ENCODE results near the gene MAD2L2. TPM values are rescaled to one million over a fixed set of nuclear protein-coding genes. Genes with fewer than 3 reads are reported as not detected.

The MAD2L2 gene
- total RNA-seq, 1 donor from 2014 or later, result 30.1 TPM

GRCh38 chr1:11654137-11654938 lies 26.6 kb downstream of the MAD2L2 start, which contains the start of the genes FBXO2 and FBXO44:
TSS of gene FBXO2 (minus strand) at chr1:11654429. CDS start at chr1:11654340, 89 bp downstream.
TSS of gene FBXO44 (plus strand) at chr1:11654877. CDS start at chr1:11655836, 959 bp downstream.
- no peak for DNase-seq (ENCODE audit: low read depth)

GRCh38 chr1:11653861-11654136 lies 27.1 kb downstream of the MAD2L2 start:
- peaks cover 6% of the 10 kb centered on the region for H3K4me1 Mint-ChIP-seq (ENCODE audit: low read depth, unreplicated experiment)
- Histone ChIP-seq H3K9ac (ENCODE audit: low read length) (no peak overlapping the region), H3K79me2 (ENCODE audit: insufficient read depth, low read length) (no peaks in the 10 kb centered on the region), H3K27me3 (ENCODE audit: insufficient read depth, low read length) (peaks cover 13% of the 10 kb centered on the region), H3K27ac (ENCODE audit: low read depth, low read length) (no peak overlapping the region), H3K4me3 (ENCODE audit: insufficient read depth, low read depth, low read length) (no peak overlapping the region), H3K36me3 (ENCODE audit: insufficient read depth, low read length) (no peaks in the 10 kb centered on the region), H3K4me2 (ENCODE audit: low read length) (peak overlapping the region; percentile 87), H2AFZ (ENCODE audit: low read depth, low read length) (peak overlapping the region; percentile 73), H3K4me1 (ENCODE audit: insufficient read depth, low read length) (peaks cover 11% of the 10 kb centered on the region), H3K9me3 (ENCODE audit: insufficient read depth, low read depth, low read length) (no peaks in the 10 kb centered on the region), H4K20me1 (ENCODE audit: insufficient read depth, low read length) (peaks cover 7% of the 10 kb centered on the region)
- H3K4me3 Mint-ChIP-seq (ENCODE audit: unreplicated experiment), result peak overlapping the region; percentile 79
- H3K9me3 Mint-ChIP-seq (ENCODE audit: unreplicated experiment), result no peaks in the 10 kb centered on the region
- no peak for TF ChIP-seq EZH2 (IDR thresholded peaks at IDR 0.05; ENCODE audit: insufficient read depth, low read length)
- TF ChIP-seq CTCF (IDR thresholded peaks at IDR 0.05; ENCODE audit: insufficient read depth, low read depth, low read length), result no peak
- peaks cover 9% of the 10 kb centered on the region for H3K27me3 Mint-ChIP-seq (ENCODE audit: low read depth, unreplicated experiment)
- peaks cover 8% of the 10 kb centered on the region for H3K36me3 Mint-ChIP-seq (ENCODE audit: low read depth, unreplicated experiment)
- no peak overlapping the region for H3K27ac Mint-ChIP-seq (ENCODE audit: unreplicated experiment)
- DNase-seq (ENCODE audit: low read depth) (no peak), FAIRE-seq (no peak)

More at GRCh38 chr1:11654137-11654938, 26.6 kb downstream of the MAD2L2 start, which contains the start of the genes FBXO2 and FBXO44:
- peak within 1 kb of the TSS; percentile 57 for H3K4me3 ChIP-seq (ENCODE audit: insufficient read depth, low read depth, low read length)
- H3K9me3 ChIP-seq (ENCODE audit: insufficient read depth, low read depth, low read length), result no peaks in the 10 kb centered on the region
- TF ChIP-seq EZH2 (IDR thresholded peaks at IDR 0.05; ENCODE audit: insufficient read depth, low read length), result no peak
- TF ChIP-seq CTCF (IDR thresholded peaks at IDR 0.05; ENCODE audit: insufficient read depth, low read depth, low read length), result no peak
- peaks cover 11% of the 10 kb centered on the region for H3K27me3 ChIP-seq (ENCODE audit: insufficient read depth, low read length)
- Mint-ChIP-seq H3K9me3 (ENCODE audit: unreplicated experiment) (no peaks in the 10 kb centered on the region), H3K27me3 (ENCODE audit: low read depth, unreplicated experiment) (peaks cover 9% of the 10 kb centered on the region), H3K4me3 (ENCODE audit: unreplicated experiment) (peak within 1 kb of the TSS; percentile 82), H3K36me3 (ENCODE audit: low read depth, unreplicated experiment) (peaks cover 8% of the 10 kb centered on the region), H3K4me1 (ENCODE audit: low read depth, unreplicated experiment) (peaks cover 6% of the 10 kb centered on the region), H3K27ac (ENCODE audit: unreplicated experiment) (no peak within 1 kb of the TSS)
- no peaks in the 10 kb centered on the region for H3K36me3 ChIP-seq (ENCODE audit: insufficient read depth, low read length)
- no peak within 1 kb of the TSS for H3K27ac ChIP-seq (ENCODE audit: low read depth, low read length)
- H3K4me1 ChIP-seq (ENCODE audit: insufficient read depth, low read length), result peaks cover 11% of the 10 kb centered on the region
- FAIRE-seq, result no peak
- H2AFZ ChIP-seq (ENCODE audit: low read depth, low read length), result peak within 1 kb of the TSS; percentile 73
- H3K79me2 ChIP-seq (ENCODE audit: insufficient read depth, low read length), result no peaks in the 10 kb centered on the region
- peak within 1 kb of the TSS; percentile 40 for H3K9ac ChIP-seq (ENCODE audit: low read length)
- H4K20me1 ChIP-seq (ENCODE audit: insufficient read depth, low read length), result peaks cover 7% of the 10 kb centered on the region
- peak within 1 kb of the TSS; percentile 87 for H3K4me2 ChIP-seq (ENCODE audit: low read length)
